ENCODE data around the gene PPP6R2.

The PPP6R2 gene

GRCh38 chr22:50306753-50307749, 36.1 kb upstream of the PPP6R2 start, which contains the start of gene PLXNB2:
Gene PLXNB2, minus strand, starts transcription at chr22:50307646. Its CDS starts 17,062 bp downstream, at chr22:50290584.
- DNase-seq = peak; percentile 59 to 83

DNA sequence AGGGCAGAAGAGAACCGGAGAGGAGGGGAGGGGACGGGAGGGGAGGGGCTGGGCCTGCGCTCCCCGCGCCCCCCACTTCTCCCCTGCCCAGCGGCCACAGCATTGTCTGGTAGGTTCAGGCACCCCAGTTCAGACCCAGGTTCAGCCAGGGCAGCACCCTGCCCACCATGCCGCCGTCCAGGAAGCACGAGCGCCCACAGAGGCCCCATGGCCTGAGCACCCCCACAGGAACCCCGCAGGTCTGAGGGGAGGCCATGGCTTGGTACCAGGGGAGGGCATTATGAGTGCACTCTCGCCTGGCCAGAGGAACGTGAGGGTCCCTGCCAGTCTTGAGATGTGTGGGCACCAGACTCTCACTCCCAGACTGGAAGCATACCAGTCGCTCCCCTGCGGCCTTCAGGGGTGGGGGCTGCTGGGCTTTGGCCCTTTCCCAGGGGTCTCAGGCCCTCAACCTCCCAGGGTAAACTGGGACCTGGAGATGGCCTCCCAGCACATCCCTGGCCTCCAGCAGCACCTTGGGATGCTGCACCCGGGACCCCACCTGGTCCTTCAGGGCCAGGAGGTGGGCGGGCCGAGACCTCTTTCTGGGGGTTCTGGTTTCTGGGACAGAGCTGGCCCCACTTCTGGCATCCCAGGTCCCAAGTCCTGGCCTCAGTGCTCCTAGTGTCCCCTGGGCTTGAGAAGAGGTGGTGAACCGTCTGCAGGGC, 35.1 kb upstream of the PPP6R2 start:
- no peak for DNase-seq

DNA sequence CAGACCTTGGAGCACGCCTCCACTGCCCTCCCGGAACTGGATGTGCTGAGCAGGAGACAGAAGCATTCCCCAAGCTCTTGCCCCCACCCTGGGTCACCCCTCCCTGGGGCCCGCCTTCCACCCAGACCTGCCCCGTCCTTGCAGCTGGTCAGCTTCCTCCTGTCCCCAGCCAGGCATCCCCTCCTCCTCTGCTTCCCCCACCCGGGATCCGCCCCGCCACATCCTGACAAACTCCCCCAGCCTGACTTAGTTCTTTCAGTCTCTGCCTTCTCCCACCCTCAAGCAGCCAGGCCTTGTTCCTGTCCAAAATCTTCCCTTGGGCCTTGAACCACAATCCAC, 34.6 kb upstream of the PPP6R2 start:
- no peak for DNase-seq

GRCh38 chr22:50308986-50309600, 34.0 kb upstream of the PPP6R2 start:
- DNase-seq = no peak

DNA sequence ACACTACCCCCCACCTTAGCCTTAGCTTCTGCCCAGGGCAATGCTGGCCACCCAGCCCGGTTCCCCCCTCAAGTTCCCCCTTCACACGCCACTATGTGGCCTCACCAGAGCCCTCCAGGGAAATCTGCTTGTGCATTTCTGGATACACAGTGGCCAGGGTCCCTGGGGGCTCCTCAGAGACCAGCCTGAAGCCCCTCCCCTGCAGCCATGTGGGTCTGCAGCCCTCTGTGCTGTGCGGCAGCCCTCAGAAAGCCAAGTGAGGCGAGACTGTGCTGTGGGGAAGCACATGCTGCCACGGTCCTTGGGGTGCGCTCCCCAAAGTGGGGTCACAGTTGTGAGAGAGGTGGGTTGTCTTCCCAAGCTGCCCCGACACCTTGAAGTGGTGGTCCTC, 33.5 kb upstream of the PPP6R2 start:
- no peak for DNase-seq

DNA sequence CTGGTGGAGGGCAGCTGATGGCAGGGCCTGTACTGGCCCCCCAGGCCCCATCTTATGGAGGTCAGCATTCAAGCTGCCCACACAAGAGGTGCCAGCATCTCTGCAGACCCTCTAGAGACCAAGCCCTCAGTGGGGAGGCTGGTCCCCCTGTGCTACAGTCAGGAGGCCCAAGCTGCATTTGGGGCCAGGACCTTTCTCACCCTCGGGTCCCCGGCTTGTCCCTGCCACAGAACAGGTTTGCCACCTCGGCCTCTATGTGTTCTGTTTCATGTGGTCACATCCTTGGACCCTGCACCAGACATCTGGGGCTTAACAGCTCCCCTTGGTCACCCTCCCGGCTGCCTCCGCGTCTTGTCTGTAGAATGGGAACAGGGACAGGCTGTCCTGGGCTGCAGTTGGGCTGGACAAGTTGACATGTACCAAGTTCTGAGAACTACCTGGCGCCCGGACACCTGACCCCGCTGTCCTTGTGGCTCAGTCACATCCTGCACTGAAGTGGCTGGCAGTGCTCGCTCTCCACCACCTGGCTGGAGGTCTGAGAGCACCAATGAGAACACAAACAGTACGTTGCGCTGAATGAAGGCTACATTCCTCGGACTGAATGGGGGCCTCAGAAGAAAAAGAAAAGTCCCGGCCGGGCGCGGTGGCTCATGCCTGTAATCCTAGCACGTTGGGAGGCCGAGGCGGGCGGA, 33.0 kb upstream of the PPP6R2 start:
- no peak for DNase-seq

DNA sequence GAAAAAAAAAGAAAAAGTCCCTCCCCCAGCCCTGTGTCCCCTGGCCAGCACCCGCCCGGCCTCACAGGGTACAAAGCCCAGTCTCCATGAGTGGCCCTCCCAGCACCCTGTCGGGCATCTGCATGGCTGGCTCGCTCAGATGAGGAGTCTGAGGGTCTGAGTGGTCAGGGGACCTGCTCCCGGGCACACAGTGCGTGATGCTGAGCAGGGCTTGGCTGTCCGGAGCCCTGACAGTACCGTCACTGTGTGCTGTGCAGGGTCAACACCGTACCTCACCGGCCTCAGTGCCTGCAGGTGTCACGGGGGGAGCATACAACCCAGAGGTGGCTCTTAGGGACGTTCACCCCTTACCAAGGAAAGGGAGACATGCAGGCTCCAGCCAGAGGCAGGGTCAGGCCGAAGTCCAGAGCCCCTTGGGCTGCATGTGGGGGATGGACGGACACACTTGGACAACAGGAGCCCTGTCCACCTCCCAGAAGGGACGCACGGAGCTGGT, 32.1 kb upstream of the PPP6R2 start:
- DNase-seq = no peak

DNA sequence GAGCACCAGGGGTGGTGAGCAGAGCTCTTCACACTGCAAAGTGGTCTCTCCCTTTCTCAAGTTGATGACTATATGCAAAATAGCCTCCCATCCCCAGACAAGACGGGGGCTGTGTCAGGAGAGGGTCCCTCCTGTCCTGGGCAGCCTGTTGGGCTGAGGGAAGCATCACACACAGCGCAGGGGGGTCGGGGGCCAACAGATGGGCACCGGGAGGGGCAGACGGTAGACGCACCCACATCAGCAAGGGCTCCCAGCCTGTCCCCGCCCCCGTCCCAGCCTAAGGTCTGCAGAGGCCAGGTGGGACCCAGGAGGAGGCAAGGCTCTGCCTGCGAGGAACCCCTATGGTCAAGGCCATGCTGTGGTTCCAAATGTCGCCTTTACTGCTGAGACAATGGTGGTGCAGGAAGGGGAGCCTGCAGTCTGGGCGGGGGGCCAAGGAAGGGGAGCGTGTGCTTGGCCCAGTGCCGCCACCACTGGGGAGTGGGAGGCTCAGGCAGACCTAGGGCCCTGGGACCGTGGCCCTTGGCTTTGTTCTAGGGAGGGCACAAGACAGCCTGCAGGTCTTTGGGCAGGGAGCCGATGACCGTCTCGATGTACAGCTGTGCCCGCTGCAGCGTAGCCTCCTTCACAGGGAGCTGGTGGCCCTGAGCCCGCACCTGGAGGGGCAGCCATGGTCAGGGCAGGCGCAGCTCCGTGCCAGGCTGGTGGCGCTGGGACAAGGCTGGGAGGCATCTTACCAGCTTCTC, 31.3 kb upstream of the PPP6R2 start:
- DNase-seq = no peak

GRCh38 chr22:50312371-50312770, 30.8 kb upstream of the PPP6R2 start:
- DNase-seq = no peak

- DNase-seq = no peak
These were observed 30.1 kb upstream of the PPP6R2 start for GRCh38 chr22:50313021-50313420.

GRCh38 chr22:50313600-50313999, 29.5 kb upstream of the PPP6R2 start:
- no peak for DNase-seq

DNA sequence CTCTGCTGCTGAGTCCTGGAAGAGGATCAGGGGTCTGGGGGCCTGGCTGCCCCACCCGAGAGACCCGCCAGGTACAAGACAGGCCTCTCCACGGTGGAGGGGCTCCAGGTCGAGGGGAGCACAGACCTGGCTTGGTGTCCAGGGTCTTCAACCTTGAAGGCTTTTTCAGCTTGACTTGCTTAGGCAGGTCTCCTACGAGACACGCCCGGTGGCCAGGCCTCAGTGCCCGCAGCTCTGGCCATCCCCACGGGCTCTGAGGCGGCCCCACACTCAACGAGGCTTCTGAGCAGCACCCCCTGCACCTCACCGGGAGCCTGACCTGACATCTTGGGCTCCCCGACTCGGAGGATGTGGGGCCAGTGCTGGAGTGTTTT, 29.1 kb upstream of the PPP6R2 start:
- no peak for DNase-seq

GRCh38 chr22:50314455-50315288, 28.5 kb upstream of the PPP6R2 start:
- DNase-seq = no peak

- no peak for DNase-seq
These were observed 27.6 kb upstream of the PPP6R2 start for GRCh38 chr22:50315289-50316113.

- no peak for DNase-seq
These were observed 26.7 kb upstream of the PPP6R2 start for GRCh38 chr22:50316114-50317065.

DNA sequence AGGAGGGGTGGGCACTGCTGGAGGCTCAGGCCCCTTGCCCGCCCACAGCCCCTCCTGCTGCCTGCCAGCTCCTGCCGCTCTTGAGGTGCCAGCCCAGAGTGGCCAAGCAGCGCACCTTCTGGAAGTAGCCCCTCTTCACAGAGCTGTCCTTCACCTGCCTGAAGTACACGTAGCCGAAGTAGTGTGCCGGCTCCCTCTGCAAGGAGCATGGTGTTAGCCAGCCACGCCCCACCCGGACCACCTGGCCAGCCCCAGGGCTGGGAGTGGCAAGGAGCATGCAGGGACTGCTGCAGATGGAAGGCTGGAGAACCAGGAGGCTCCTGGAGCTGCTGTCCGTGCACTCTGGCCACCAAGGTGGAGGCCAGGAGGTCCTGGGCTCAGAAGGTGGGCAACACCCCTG, 25.9 kb upstream of the PPP6R2 start:
- DNase-seq = no peak

- DNase-seq = no peak
These were observed 25.5 kb upstream of the PPP6R2 start for GRCh38 chr22:50317674-50318073.

- DNase-seq = no peak
These were observed 24.8 kb upstream of the PPP6R2 start for GRCh38 chr22:50318356-50318697.

All from NCI-H1930 (cell line).